SK-N-MC (cell line): ENCODE data around the gene TOM1L1.

Experiments used
- EZH2 ChIP-seq: fragments of 200-600 bp; sonication (generic); IDR thresholded peaks from one replicate; pipeline ENCODE4 v1.6.1; 2017; ENCODE audit warnings: antibody characterized with exemption
- FOXP2 ChIP-seq: optimal IDR thresholded peaks from 2 replicates; pipeline ENCODE3; 2011; ENCODE audit warnings: mild to moderate bottlenecking, moderate library complexity; ENCODE audit not compliant: insufficient read depth; ENCODE audit errors: extremely low read length, control extremely low read depth
- POLR2AphosphoS5 ChIP-seq: IDR thresholded peaks from 2 replicates; pipeline ENCODE4 v1.6.1; 2012; ENCODE audit warnings: mild to moderate bottlenecking, low read depth, low read length, borderline replicate concordance

DNA sequence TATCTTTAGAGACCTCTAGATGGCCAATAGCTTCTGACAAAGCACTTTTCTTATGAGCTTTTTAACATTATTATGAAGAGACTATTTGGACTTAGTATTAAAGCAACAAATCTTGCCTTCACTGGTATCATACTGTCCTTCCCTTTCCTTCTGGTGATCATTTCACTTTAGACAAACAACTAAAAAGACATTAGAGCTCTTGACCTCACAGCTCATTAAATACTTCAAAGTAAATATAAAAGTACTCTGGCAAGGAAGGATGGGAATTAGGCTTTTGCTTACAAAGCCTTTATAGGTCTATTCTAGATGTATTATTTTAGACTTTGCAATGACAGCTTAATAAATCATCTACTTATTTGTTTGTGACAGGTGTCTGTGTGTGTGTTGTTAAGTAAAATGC, 79.0 kb downstream of the TOM1L1 start:
- TF ChIP-seq EZH2 (no peak), POLR2AphosphoS5 (no peak), FOXP2 (no peak)
